ENCODE data around the gene AUTS2.

DNA sequence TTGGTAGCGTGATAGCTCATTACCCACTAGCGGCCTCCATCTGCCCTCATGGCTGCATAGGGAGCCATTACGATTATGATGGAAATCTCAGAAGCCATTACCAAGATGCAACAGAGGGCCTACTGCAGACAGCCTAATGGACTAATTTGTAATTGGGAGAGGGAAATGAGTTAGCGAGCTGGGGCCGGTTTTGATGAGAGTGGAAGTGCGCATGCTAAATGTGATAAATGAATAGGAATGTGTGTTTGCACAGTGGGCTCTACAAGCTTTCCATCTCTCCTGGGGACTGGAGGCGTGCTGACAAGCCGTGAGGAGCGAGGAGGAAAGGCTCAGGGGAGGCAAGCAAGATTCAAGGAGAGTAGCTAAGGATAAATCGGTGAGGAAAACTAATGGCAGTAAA is 889.2 kb downstream of the AUTS2 start:
- no peak for TF ChIP-seq POLR2A (IDR thresholded peaks at IDR 0.05; ENCODE audit: low read depth, low read length)
- TF ChIP-seq POLR2AphosphoS5 (IDR thresholded peaks at IDR 0.05; ENCODE audit: low read depth, low read length), result no peak
- TF ChIP-seq TAF1 (IDR thresholded peaks at IDR 0.05; ENCODE audit: borderline replicate concordance, low read depth, low read length), result no peak
